ENCODE results near the gene ZNF585A.

ZNF585A gene

DNA sequence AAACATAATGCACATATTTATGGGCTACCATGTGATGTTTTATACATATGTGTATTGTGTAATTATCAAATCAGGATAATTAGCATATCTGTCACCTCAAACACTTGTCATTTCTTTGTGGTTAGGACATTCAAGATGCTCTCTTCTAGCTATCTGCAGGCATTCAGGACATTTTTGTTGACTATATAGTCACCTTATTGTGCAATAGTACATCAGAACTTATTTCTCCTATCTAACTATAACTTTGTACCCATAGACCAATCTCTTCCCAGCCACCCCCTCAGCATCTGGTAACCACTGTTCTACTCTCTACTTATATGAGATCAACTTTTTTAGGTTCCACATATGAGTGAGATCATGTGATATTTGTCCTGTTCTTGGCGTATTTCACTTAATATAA lies 73.9 kb downstream of the ZNF585A start:
- no peak for DNase-seq (ENCODE audit: extremely low read depth, low read depth)
- TF ChIP-seq, protein P1, sequence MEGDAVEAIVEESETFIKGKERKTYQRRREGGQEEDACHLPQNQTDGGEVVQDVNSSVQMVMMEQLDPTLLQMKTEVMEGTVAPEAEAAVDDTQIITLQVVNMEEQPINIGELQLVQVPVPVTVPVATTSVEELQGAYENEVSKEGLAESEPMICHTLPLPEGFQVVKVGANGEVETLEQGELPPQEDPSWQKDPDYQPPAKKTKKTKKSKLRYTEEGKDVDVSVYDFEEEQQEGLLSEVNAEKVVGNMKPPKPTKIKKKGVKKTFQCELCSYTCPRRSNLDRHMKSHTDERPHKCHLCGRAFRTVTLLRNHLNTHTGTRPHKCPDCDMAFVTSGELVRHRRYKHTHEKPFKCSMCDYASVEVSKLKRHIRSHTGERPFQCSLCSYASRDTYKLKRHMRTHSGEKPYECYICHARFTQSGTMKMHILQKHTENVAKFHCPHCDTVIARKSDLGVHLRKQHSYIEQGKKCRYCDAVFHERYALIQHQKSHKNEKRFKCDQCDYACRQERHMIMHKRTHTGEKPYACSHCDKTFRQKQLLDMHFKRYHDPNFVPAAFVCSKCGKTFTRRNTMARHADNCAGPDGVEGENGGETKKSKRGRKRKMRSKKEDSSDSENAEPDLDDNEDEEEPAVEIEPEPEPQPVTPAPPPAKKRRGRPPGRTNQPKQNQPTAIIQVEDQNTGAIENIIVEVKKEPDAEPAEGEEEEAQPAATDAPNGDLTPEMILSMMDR (IDR thresholded peaks at IDR 0.05; ENCODE audit: low read depth, low read length), result no peak

DNA sequence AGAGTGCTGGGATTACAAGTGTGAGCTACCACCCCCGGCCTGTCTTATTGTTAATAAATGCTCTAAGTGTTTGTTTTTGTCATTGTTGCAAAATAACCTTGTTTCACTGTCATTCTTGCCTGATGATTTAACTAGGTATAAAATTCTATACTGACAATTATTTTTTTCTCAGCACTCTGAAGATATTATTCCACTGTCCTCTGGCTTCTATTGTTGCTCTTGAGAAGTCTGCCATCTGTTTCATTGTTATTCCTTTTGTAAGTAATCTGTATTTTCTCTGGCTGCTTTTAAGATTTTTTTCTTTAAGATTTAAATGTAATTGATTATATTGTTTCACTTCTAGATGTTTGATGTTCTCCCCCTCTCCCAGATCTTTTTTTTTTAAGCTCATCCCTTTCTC lies 76.6 kb downstream of the ZNF585A start:
- TF ChIP-seq, protein P1 (IDR thresholded peaks at IDR 0.05; ENCODE audit: low read depth, low read length), result no peak
- DNase-seq (ENCODE audit: extremely low read depth, low read depth), result no peak

All from AG09319 (cell line).